ENCODE data around the gene PPP6R1. TPM values are rescaled to one million over a fixed set of nuclear protein-coding genes. Genes with fewer than 3 reads are reported as not detected.
"Not testable (repeated sequence)": the region's sequence is repeated elsewhere in the genome, so short reads cannot be mapped to it uniquely, and the experiment has no call there.

Gene PPP6R1
- total RNA-seq, 2 experiments from 2014 or later = 89.6 to 161 TPM

DNA sequence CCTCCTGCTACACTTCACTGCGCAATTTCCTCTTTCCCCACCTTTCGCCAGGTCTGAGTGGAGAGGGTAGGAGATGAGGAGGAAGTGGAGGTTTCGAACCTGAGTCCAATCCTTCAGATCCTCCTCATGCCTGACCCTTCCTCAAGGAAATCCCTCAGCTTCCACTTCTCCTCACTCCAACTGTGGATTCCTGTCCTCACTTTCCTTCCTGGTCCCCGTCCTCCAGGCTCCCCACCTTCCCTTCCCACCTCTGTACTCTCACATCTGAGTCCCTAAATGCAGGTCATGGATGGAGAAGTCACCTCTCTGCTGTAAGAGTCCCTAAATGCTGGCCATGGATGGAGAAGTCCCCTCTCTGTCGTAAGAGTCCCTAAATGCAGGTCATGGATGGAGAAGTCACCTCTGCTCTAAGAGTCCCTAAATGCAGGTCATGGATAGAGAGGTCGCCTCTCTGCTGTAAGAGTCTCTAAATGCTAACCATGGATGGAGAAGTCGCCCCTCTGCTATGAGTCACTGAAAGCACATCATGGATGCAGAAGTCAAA, 33.3 kb downstream of the PPP6R1 start:
- no peaks in the 10 kb centered on the region for H3K9me2 ChIP-seq (ENCODE audit: insufficient read depth, low read length)
- no peaks in the 10 kb centered on the region for H3K79me2 ChIP-seq (ENCODE audit: insufficient read depth, low read depth, low read length)
- H3K9me3 ChIP-seq (ENCODE audit: low read length) = no peaks in the 10 kb centered on the region
- no peak for TF ChIP-seq EZH2phosphoT487 (IDR thresholded peaks at IDR 0.05; ENCODE audit: borderline replicate concordance, low read depth, low read length)
- TF ChIP-seq, protein P1, sequence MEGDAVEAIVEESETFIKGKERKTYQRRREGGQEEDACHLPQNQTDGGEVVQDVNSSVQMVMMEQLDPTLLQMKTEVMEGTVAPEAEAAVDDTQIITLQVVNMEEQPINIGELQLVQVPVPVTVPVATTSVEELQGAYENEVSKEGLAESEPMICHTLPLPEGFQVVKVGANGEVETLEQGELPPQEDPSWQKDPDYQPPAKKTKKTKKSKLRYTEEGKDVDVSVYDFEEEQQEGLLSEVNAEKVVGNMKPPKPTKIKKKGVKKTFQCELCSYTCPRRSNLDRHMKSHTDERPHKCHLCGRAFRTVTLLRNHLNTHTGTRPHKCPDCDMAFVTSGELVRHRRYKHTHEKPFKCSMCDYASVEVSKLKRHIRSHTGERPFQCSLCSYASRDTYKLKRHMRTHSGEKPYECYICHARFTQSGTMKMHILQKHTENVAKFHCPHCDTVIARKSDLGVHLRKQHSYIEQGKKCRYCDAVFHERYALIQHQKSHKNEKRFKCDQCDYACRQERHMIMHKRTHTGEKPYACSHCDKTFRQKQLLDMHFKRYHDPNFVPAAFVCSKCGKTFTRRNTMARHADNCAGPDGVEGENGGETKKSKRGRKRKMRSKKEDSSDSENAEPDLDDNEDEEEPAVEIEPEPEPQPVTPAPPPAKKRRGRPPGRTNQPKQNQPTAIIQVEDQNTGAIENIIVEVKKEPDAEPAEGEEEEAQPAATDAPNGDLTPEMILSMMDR (conservative IDR thresholded peaks at IDR 0.05; ENCODE audit: low read length) = no peak
- no peaks in the 10 kb centered on the region; the same call in 1 of the 2 replicates for H4K20me1 ChIP-seq (ENCODE audit: insufficient read depth, low read length)
- no peak overlapping the region for H3K4me2 ChIP-seq (ENCODE audit: low read length)
- POLR2A ChIA-PET = no interaction called here
- CTCF ChIA-PET (ENCODE audit: unreplicated experiment) = no interaction called here
- H3K36me3 ChIP-seq (ENCODE audit: insufficient read depth, low read length) = peaks cover 100% of the 10 kb centered on the region
- H3K27ac ChIP-seq (ENCODE audit: low read depth, low read length, poor library complexity, severe bottlenecking) = no peak overlapping the region
- no TSS peak for BruUV-seq (replicated peaks)
- intact Hi-C loops (cut with micrococcal nuclease; ENCODE audit: unreplicated experiment) = no loop called here
- H2AFZ ChIP-seq (ENCODE audit: low read length) = no peak overlapping the region
- H3K4me1 ChIP-seq (ENCODE audit: insufficient read depth, low read length, poor library complexity, severe bottlenecking) = no peaks in the 10 kb centered on the region
- DNase-seq (ENCODE audit: low spot score) = no peak
- no peak overlapping the region for H3K4me3 ChIP-seq (ENCODE audit: low read depth, low read length, poor library complexity, severe bottlenecking)

DNA sequence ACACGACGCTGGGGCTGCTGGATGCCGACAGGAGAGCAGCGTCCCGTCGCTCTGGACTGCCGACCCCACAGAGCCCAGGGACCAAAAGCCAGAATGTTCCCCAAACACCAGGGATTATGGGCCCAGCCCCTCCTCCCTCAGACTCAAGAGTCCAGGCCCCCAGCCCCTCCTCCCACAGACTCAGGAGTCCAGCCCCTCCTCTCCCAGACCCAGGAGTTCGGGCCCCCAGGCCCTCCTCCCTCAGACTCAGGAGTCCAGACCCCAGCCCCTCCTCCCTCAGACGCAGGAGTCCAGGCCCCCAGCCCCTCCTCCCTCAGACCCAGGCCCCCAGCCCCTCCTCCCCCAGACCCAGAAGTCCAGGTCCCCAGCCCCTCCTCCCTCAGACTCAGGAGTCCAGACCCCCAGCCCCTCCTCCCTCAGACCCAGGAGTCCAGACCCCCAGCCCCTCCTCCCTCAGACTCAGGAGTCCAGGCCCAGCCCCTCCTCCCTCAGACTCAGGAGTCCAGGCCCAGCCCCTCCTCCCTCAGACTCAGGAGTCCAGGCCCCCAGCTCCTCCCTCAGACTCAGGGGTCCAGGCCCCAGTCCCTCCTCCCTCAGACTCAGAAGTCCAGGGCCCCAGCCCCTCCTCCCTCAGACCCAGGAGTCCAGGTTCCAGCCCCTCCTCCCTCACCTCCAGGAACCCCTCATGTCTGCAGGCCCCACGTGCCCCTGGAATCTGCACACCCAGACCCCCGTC, 34.0 kb downstream of the PPP6R1 start:
- BruUV-seq (replicated peaks); H3K4me2 ChIP-seq (ENCODE audit: low read length); POLR2A ChIA-PET; DNase-seq (ENCODE audit: low spot score); H4K20me1 ChIP-seq (ENCODE audit: insufficient read depth, low read length); H3K4me1 ChIP-seq (ENCODE audit: insufficient read depth, low read length, poor library complexity, severe bottlenecking); H3K9me3 ChIP-seq (ENCODE audit: low read length); H3K9me2 ChIP-seq (ENCODE audit: insufficient read depth, low read length); H3K4me3 ChIP-seq (ENCODE audit: low read depth, low read length, poor library complexity, severe bottlenecking); intact Hi-C loops (cut with micrococcal nuclease; ENCODE audit: unreplicated experiment); H3K27ac ChIP-seq (ENCODE audit: low read depth, low read length, poor library complexity, severe bottlenecking); H2AFZ ChIP-seq (ENCODE audit: low read length); CTCF ChIA-PET (ENCODE audit: unreplicated experiment); H3K79me2 ChIP-seq (ENCODE audit: insufficient read depth, low read depth, low read length): not testable (repeated sequence)
- peaks cover 99% of the 10 kb centered on the region for H3K36me3 ChIP-seq (ENCODE audit: insufficient read depth, low read length)

DNA sequence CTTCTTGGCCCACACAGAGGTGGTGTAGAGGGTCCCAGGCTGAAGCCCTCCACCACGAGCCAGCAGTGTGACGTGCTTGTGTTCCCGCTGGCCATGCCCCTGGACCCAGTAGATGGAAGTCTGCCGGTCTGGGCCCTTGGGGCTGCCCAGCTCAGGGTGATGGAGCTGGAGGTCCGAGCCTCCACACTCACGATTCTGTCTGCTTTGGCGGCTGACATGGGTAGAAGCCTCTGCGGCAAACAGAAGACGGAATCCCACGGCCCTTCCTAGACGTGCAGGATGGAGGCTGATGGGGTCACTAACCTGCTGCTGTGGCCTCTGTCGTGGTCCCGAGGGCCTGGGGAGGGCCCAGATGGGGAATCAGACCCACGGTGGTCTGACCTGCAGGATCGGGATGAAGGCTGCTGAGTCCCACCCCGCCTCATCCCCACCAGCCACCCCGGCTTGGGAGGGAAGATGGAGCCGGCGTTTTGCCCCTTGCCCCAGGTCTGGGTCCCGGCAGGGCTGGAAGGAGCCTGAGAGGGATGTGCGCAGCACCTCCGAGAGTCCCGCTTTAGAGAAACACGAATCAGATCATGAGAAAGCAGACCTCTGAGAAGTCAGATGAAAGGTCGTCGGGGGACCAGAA, 34.7 kb downstream of the PPP6R1 start:
- no peak for DNase-seq (ENCODE audit: low spot score)
- Histone ChIP-seq H3K4me1 (ENCODE audit: insufficient read depth, low read length, poor library complexity, severe bottlenecking) (no peaks in the 10 kb centered on the region), H3K4me3 (ENCODE audit: low read depth, low read length, poor library complexity, severe bottlenecking) (no peak overlapping the region), H3K36me3 (ENCODE audit: insufficient read depth, low read length) (peaks cover 92% of the 10 kb centered on the region), H3K9me3 (ENCODE audit: low read length) (no peaks in the 10 kb centered on the region), H3K4me2 (ENCODE audit: low read length) (no peak overlapping the region), H2AFZ (ENCODE audit: low read length) (no peak overlapping the region), H3K9me2 (ENCODE audit: insufficient read depth, low read length) (no peaks in the 10 kb centered on the region), H4K20me1 (ENCODE audit: insufficient read depth, low read length) (no peaks in the 10 kb centered on the region; the same call in 1 of the 2 replicates), H3K79me2 (ENCODE audit: insufficient read depth, low read depth, low read length) (no peaks in the 10 kb centered on the region), H3K27ac (ENCODE audit: low read depth, low read length, poor library complexity, severe bottlenecking) (no peak overlapping the region)
- TF ChIP-seq, protein P1 (conservative IDR thresholded peaks at IDR 0.05; ENCODE audit: low read length) = no peak
- TF ChIP-seq EZH2phosphoT487 (IDR thresholded peaks at IDR 0.05; ENCODE audit: borderline replicate concordance, low read depth, low read length) = no peak
- intact Hi-C loops (cut with micrococcal nuclease; ENCODE audit: unreplicated experiment) = no loop called here
- ChIA-PET POLR2A (no interaction called here), CTCF (ENCODE audit: unreplicated experiment) (no interaction called here)
- BruUV-seq (replicated peaks) = no TSS peak

All from OCI-LY7 (cell line).